Measurements from ENCODE around the gene OR5L1. TPM values are rescaled to one million over a fixed set of nuclear protein-coding genes. Genes with fewer than 3 reads are reported as not detected.

OR5L1 gene
- not detected for total RNA-seq (2021; ENCODE audit: unreplicated experiment)
- polyA plus RNA-seq (2012; ENCODE audit: insufficient read length) = not detected
- not detected for Bru-seq, nascent RNA
- BruChase-seq, experiment 1, labeled RNA remaining after a 2-hour chase = not detected
- BruChase-seq, experiment 2, labeled RNA remaining after a 6-hour chase = not detected
- long read RNA-seq = 0 reads

GRCh38 chr11:55811067-55811466 lies at the start of gene OR5L1:
Gene OR5L1, plus strand, starts transcription at chr11:55811367. Its CDS starts 100 bp downstream, at chr11:55811467.
- TF ChIP-seq POLR2AphosphoS5 (IDR thresholded peaks at IDR 0.05; ENCODE audit: low read depth, low read length) (no peak), TCF7L2 (IDR thresholded peaks at IDR 0.05; ENCODE audit: low read depth, low read length) (no peak), SIN3A (IDR thresholded peaks at IDR 0.05; ENCODE audit: borderline replicate concordance, insufficient read depth, low read depth, low read length) (no peak)
- TF ChIP-seq, protein P1, sequence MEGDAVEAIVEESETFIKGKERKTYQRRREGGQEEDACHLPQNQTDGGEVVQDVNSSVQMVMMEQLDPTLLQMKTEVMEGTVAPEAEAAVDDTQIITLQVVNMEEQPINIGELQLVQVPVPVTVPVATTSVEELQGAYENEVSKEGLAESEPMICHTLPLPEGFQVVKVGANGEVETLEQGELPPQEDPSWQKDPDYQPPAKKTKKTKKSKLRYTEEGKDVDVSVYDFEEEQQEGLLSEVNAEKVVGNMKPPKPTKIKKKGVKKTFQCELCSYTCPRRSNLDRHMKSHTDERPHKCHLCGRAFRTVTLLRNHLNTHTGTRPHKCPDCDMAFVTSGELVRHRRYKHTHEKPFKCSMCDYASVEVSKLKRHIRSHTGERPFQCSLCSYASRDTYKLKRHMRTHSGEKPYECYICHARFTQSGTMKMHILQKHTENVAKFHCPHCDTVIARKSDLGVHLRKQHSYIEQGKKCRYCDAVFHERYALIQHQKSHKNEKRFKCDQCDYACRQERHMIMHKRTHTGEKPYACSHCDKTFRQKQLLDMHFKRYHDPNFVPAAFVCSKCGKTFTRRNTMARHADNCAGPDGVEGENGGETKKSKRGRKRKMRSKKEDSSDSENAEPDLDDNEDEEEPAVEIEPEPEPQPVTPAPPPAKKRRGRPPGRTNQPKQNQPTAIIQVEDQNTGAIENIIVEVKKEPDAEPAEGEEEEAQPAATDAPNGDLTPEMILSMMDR (IDR thresholded peaks at IDR 0.05) = no peak
- TF ChIP-seq, protein P2, sequence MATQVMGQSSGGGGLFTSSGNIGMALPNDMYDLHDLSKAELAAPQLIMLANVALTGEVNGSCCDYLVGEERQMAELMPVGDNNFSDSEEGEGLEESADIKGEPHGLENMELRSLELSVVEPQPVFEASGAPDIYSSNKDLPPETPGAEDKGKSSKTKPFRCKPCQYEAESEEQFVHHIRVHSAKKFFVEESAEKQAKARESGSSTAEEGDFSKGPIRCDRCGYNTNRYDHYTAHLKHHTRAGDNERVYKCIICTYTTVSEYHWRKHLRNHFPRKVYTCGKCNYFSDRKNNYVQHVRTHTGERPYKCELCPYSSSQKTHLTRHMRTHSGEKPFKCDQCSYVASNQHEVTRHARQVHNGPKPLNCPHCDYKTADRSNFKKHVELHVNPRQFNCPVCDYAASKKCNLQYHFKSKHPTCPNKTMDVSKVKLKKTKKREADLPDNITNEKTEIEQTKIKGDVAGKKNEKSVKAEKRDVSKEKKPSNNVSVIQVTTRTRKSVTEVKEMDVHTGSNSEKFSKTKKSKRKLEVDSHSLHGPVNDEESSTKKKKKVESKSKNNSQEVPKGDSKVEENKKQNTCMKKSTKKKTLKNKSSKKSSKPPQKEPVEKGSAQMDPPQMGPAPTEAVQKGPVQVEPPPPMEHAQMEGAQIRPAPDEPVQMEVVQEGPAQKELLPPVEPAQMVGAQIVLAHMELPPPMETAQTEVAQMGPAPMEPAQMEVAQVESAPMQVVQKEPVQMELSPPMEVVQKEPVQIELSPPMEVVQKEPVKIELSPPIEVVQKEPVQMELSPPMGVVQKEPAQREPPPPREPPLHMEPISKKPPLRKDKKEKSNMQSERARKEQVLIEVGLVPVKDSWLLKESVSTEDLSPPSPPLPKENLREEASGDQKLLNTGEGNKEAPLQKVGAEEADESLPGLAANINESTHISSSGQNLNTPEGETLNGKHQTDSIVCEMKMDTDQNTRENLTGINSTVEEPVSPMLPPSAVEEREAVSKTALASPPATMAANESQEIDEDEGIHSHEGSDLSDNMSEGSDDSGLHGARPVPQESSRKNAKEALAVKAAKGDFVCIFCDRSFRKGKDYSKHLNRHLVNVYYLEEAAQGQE (IDR thresholded peaks at IDR 0.05; ENCODE audit: insufficient read depth in 1 of 2, low read depth in 2 of 2, low read length in 1 of 2) = no peak
- Histone ChIP-seq H3K27me3 (ENCODE audit: control insufficient read depth, insufficient read depth, low read length) (no peaks in the 10 kb centered on the region), H3K4me3 (ENCODE audit: low read depth in 2 of 2, low read length in 2 of 2) (no peak within 1 kb of the TSS), H3K4me1 (ENCODE audit: control insufficient read depth, insufficient read depth, low read length) (no peaks in the 10 kb centered on the region), H3K9me3 (ENCODE audit: control insufficient read depth, insufficient read depth, low read depth, low read length) (peaks cover 3% of the 10 kb centered on the region; the same call in 1 of the 2 replicates), H3K36me3 (ENCODE audit: control insufficient read depth, insufficient read depth, low read length) (no peaks in the 10 kb centered on the region), H3K27ac (ENCODE audit: low read length) (no peak within 1 kb of the TSS)
- intact Hi-C loops (cut with micrococcal nuclease; ENCODE audit: unreplicated experiment) = no loop called here
- ChIA-PET CTCF (no interaction called here), POLR2A (no interaction called here)
- in situ Hi-C loops (cut with HindIII; ENCODE audit: low pct_unique_long_range_greater_than_20kb, low sequenced_read_pairs) = no loop called here
- DNase-seq (ENCODE audit: low read depth, low spot score) (no peak), ATAC-seq (no peak)
- BruUV-seq (replicated peaks) = no TSS peak

- intact Hi-C loops (cut with micrococcal nuclease; ENCODE audit: unreplicated experiment) (loop anchor here (10.0 kb wide), 1 partner anchor 62 kb away; the partner anchor contains the start of gene OR5D16), in situ Hi-C loops (cut with HindIII; ENCODE audit: low pct_unique_long_range_greater_than_20kb, low sequenced_read_pairs) (no loop called here)
- no peak for TF ChIP-seq SIN3A (IDR thresholded peaks at IDR 0.05; ENCODE audit: borderline replicate concordance, insufficient read depth, low read depth, low read length)
- TF ChIP-seq, protein P2 (IDR thresholded peaks at IDR 0.05; ENCODE audit: insufficient read depth in 1 of 2, low read depth in 2 of 2, low read length in 1 of 2) = no peak
- TF ChIP-seq POLR2AphosphoS5 (IDR thresholded peaks at IDR 0.05; ENCODE audit: low read depth, low read length) = no peak
- TF ChIP-seq, protein P1 (IDR thresholded peaks at IDR 0.05) = no peak
- ChIA-PET POLR2A (no interaction called here), CTCF (no interaction called here)
- Histone ChIP-seq H3K4me1 (ENCODE audit: control insufficient read depth, insufficient read depth, low read length) (no peaks in the 10 kb centered on the region), H3K27me3 (ENCODE audit: control insufficient read depth, insufficient read depth, low read length) (no peaks in the 10 kb centered on the region), H3K9me3 (ENCODE audit: control insufficient read depth, insufficient read depth, low read depth, low read length) (no peaks in the 10 kb centered on the region), H3K4me3 (ENCODE audit: low read depth in 2 of 2, low read length in 2 of 2) (no peak within 1 kb of the TSS), H3K36me3 (ENCODE audit: control insufficient read depth, insufficient read depth, low read length) (no peaks in the 10 kb centered on the region), H3K27ac (ENCODE audit: low read length) (no peak within 1 kb of the TSS)
- ATAC-seq (no peak), DNase-seq (ENCODE audit: low read depth, low spot score) (no peak)
- BruUV-seq (replicated peaks) = no TSS peak
Observed at GRCh38 chr11:55773138-55773537, 38.0 kb upstream of the OR5L1 start, which contains the start of gene OR5D13. Gene OR5D13, plus strand, starts transcription at chr11:55773438. Its CDS starts 0 bp downstream, at chr11:55773438.

Data from Panc1 (cell line).